ENCODE measurements around the gene VPS9D1.

DNA sequence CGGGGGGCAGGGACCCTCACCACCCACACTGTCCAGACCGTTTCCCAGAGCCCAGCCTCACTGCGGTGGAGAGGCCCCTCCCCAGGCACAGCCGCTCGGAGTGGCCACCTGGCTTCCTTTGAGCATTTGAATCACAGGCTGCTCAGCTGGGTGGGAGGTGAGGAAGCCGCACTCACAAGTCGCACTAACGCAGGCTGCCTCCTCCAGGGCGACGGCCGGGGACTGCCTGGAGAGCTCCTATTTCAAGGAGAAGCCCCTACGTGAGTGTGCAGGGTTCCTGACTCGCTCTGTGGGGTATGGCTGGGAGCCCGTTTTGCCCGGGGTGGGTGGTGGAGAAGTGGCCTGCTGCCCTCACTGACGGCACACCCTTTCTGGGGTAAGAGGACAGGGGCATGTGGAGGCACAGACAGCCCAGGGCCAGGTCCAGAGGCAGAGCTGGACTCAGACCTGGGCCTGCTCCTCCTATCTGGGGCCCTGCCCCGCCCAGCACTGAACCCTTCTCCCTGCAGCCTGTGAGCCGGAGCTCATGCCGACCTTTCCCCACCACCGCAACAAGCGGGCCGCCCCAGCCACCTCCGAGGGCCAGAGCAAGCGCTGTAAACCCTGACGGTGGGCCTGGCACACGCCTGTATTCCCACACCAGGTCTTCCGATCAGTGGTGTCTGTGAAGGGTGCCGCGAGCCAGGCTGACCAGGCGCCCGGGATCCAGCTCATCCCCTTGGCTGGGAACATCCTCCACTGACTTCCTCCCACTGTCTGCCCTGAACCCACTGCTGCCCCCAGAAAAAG lies 25.4 kb downstream of the VPS9D1 start:
- TF ChIP-seq, protein P1, sequence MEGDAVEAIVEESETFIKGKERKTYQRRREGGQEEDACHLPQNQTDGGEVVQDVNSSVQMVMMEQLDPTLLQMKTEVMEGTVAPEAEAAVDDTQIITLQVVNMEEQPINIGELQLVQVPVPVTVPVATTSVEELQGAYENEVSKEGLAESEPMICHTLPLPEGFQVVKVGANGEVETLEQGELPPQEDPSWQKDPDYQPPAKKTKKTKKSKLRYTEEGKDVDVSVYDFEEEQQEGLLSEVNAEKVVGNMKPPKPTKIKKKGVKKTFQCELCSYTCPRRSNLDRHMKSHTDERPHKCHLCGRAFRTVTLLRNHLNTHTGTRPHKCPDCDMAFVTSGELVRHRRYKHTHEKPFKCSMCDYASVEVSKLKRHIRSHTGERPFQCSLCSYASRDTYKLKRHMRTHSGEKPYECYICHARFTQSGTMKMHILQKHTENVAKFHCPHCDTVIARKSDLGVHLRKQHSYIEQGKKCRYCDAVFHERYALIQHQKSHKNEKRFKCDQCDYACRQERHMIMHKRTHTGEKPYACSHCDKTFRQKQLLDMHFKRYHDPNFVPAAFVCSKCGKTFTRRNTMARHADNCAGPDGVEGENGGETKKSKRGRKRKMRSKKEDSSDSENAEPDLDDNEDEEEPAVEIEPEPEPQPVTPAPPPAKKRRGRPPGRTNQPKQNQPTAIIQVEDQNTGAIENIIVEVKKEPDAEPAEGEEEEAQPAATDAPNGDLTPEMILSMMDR (IDR thresholded peaks at IDR 0.05): no peak
- no peak for TF ChIP-seq POLR2A (IDR thresholded peaks at IDR 0.05)
